SW 1271 (cell line): Measurements from ENCODE around the gene LCE1D.

ENCODE experiments used
- DNase-seq, 2 experiments: peaks; one replicate each; lab custom pipeline; 2025; lab: John Stamatoyannopoulos, UW

The LCE1D gene

GRCh38 chr1:152796421-152796820 lies at the start of gene LCE1D:
Gene LCE1D, plus strand, starts transcription at chr1:152796721. Its CDS starts 1,074 bp downstream, at chr1:152797795.
- no peak for DNase-seq

- DNase-seq: no peak
These were observed 48.7 kb upstream of the LCE1D start for GRCh38 chr1:152747831-152748230.

- peak; percentile 33 to 61 for DNase-seq
These were observed 44.3 kb upstream of the LCE1D start for GRCh38 chr1:152752225-152752624.

DNA sequence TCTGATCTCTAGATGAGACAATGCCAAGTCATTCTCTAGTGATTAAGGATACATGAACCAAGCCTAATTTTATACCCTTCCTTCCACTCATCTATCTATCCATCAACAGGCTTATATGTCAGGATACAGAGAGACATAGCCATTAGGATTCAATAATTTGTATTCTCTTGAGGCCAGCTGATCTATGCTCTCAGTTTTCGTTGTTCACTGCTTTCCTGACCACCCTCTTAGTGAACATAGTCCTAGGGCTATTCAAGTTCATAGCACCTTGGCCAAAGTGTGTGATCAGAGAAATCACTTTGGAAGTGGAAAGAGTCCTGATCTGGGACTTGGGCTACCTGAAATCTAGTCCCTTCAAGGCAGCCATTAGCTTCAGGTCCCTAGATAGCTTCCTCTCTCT lies 42.9 kb upstream of the LCE1D start:
- no peak for DNase-seq

DNA sequence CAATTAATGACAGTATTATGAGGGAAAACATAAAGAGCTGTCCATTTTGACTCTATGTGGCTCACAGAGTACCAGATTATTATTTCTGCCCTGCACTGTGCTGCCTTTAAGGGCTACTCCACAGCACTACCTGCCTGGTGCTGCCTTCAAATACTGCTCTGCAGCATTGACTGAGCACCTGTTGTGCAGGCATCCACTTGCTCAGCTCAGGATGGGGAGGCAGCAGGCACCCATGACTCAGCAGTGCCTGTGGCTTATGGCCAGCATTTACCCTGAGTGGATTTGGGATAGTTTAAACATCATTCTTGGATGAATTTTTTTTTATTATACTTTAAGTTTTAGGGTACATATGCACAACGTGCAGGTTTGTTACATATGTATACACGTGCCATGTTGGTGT lies 39.6 kb upstream of the LCE1D start:
- no peak for DNase-seq

- DNase-seq: no peak
These were observed 38.8 kb upstream of the LCE1D start, which contains the start of gene KPRP for GRCh38 chr1:152757747-152758146. Gene KPRP, plus strand, starts transcription at chr1:152758025. Its CDS starts 1,564 bp downstream, at chr1:152759589.

DNA sequence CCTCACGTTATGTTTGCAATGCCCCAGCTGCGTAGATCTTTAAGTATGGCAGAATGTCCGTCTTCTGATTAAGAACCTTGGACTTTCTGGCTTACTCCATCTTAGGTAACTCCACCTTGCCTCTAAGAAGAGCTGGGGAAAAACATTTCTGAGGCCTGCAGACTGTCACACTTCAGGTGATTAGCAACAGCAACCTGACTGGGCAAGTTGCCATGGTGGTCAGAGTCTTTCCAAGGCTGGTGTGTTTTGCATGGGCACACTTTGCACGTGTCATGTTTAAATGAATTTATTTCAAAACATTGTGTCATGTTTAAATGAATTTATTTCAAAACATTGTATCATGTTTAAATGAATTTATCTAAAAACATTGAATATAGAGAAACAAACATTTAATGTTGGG lies 37.9 kb upstream of the LCE1D start:
- no peak for DNase-seq

DNA sequence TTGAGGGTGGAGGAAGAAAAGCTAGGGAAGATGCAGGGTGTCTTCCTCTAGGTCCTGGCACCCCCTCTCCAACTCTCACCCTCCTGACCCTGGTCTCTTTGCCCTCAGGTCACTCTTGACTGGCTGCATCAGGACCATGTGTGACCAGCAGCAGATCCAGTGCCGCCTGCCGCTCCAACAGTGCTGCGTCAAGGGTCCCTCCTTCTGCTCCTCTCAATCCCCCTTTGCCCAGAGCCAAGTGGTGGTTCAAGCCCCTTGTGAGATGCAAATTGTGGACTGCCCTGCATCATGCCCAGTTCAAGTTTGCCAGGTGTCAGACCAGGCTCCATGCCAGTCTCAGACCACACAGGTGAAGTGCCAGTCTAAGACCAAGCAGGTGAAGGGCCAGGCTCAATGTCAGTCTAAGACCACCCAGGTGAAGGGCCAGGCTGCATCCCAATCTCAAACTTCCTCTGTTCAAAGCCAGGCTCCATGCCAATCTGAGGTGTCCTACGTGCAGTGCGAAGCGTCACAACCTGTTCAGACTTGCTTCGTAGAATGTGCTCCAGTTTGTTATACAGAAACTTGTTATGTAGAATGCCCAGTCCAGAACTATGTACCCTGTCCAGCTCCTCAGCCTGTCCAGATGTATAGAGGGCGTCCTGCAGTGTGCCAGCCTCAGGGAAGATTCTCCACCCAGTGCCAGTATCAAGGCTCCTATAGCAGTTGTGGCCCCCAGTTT lies 36.9 kb upstream of the LCE1D start:
- no peak for DNase-seq

- no peak for DNase-seq
These were observed 35.9 kb upstream of the LCE1D start for GRCh38 chr1:152760551-152761190.

DNA sequence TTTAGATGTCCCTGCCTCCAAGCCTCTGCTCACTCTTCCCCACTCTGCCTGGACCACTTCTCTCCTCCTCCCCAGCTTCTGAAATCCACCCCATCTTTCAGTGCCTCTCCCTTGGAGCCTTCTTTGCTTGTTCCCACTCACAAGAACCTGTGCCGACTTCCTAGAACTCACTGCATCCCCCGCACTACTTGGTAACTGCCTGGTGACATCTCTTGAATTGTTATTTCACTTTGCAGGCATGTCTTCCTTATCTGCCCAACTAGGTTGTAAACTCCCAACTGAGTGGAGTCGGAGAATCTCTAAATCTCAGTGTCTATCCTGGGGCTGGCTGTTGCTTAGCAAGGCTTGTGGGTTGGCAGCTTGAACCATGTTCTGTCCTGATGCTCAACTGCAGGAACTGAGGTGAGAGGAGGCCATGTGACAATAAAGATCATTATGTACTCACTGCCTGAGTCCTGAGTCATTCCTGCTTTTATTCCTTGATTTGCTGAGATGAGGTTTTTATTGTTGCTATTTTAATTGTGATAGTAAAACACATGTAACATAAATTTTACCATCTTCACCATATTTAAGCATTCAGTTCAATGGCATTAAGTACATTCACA lies 34.8 kb upstream of the LCE1D start:
- no peak for DNase-seq

DNA sequence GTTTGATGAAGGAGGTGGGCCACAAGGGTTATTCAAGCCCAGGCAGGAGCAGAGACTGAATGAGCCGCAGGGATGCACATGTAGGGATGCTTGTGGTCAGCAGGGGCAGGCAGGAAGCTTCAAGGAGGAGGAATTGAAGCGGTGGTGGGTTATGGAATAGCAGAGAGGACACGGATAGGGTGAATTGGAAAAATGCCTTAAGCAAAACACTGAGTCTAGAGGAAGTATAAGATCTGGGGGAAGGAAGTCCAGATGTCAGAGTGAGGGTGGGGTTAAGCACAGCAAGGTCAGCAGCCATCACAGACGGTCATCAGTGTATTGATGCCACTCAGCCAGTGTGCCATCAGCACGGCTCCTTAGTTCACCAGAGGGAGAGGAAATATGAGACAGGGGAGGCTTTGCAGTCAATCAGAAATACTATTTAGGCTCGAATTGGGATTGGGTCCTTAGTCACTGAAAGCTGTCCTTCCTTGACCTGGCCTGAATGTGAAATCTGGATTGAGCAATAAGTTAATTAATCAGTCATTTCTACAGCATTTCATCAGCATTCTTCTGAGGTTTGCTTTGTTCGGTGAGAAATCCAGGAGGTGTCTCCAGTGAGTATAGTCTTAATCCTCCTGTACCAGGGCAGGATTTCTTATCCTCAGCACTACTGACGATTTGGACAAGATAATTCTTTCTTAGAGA lies 27.5 kb upstream of the LCE1D start:
- DNase-seq: no peak

- no peak for DNase-seq
These were observed 26.1 kb upstream of the LCE1D start for GRCh38 chr1:152770411-152770810.

DNA sequence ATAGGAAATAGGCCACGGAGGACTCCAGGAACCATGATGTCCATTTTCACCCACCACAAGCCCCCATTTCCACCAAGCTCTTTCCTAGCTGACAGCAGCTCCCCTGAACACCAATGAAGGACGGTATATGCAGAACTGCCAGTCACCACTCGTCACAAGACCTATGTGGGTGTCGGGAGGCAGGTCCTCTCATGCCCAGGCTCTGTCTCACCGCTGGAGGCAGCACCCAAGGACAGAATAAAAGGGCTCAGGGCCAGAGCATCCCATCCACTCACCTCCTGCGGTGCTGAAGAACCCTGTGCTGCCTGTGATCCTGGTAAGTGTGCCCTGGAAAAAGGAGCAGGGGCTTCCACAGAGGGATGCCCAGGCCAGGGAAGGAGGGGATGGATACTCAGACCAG lies 21.6 kb upstream of the LCE1D start, which contains the start of gene LCE1F:
Gene LCE1F, plus strand, starts transcription at position 266 of the 400 bp plus-strand sequence. CDS start 1,232 bp downstream, outside the sequence.
- DNase-seq: no peak

DNA sequence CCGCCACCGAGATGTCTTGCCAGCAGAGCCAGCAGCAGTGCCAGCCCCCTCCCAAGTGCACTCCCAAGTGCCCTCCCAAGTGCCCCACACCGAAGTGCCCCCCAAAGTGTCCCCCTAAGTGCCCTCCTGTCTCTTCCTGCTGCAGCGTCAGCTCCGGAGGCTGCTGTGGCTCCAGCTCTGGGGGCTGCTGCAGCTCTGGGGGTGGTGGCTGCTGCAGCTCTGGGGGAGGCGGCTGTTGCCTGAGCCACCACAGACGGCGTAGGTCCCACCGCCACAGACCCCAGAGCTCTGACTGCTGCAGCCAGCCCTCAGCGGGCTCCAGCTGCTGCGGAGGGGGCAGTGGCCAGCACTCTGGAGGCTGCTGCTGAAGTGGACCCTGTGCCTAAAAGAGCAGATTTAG lies 20.2 kb upstream of the LCE1D start:
- DNase-seq: no peak

GRCh38 chr1:152777510-152778137 lies 18.9 kb upstream of the LCE1D start:
- DNase-seq: no peak

GRCh38 chr1:152783095-152783494 lies 13.4 kb upstream of the LCE1D start:
- DNase-seq: no peak

DNA sequence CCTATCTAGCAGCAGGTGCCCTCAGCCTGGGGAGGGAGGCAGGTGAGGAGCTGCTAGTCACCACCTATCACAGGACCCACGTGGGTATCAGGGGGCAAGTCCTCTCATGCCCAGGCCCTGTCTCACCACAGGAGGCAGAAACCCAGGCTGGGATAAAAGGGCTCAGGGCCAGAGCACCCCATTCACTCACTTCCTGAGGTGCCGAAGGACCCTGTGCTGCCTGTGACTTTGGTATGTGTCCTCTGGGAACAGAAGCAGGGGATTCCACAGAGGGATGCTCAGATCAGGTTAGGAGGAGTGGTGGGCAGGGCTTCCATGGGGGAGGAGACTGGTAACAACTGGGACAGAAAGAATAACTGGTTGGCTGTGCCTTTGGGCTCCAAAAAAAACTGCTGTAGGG lies 10.4 kb upstream of the LCE1D start, which contains the start of gene LCE1E:
Gene LCE1E, plus strand, starts transcription at position 181 of the 400 bp plus-strand sequence. CDS start 1,043 bp downstream, outside the sequence.
- DNase-seq: no peak

GRCh38 chr1:152795686-152796085 lies 835 bp upstream of the LCE1D start:
- no peak for DNase-seq

GRCh38 chr1:152801333-152801732 lies 4.8 kb downstream of the LCE1D start:
- DNase-seq: no peak

- DNase-seq: no peak
These were observed 10.1 kb downstream of the LCE1D start, which contains the start of gene LCE1C for GRCh38 chr1:152806576-152806975. Gene LCE1C, minus strand, starts transcription at chr1:152806651. Its CDS starts 1,173 bp downstream, at chr1:152805478.

- no peak for DNase-seq
These were observed 14.5 kb downstream of the LCE1D start for GRCh38 chr1:152811050-152811449.

GRCh38 chr1:152811671-152812070 lies 15.2 kb downstream of the LCE1D start, which contains the start of gene LCE1B:
Gene LCE1B, plus strand, starts transcription at chr1:152811971. Its CDS starts 476 bp downstream, at chr1:152812447.
- no peak for DNase-seq
